Thyroid gland (tissue), 4 donors: Measurements from ENCODE around the gene ZNF493. TPM values are rescaled to one million over a fixed set of nuclear protein-coding genes. Genes with fewer than 3 reads are reported as not detected.

Experiments
- DNase-seq, 2 donors: peaks; one replicate each; pipeline ENCODE4 v3.0.0-alpha.2; 2019
- H3K27ac ChIP-seq, 3 donors: fragments of 200-600 bp; sonication (generic); 1 replicate in 2 of 3; 2 replicates in 1 of 3; pipeline ENCODE4 v1.5.1; 2016 to 2019; ENCODE audit warnings: mild to moderate bottlenecking in 1 of 3, moderate library complexity in 1 of 3
- H3K27me3 ChIP-seq: fragments of 200-600 bp; sonication (generic); one replicate; pipeline ENCODE4 v1.5.1; 2019
- H3K36me3 ChIP-seq, 2 donors: fragments of 200-600 bp; sonication (generic); one replicate each; pipeline ENCODE4 v1.5.1; 2016 to 2019
- H3K4me1 ChIP-seq, 2 donors: fragments of 200-600 bp; sonication (generic); one replicate each; pipeline ENCODE4 v1.5.1; 2017 to 2019
- H3K4me3 ChIP-seq, 3 donors: fragments of 200-600 bp; sonication (generic); replicated peaks in 1 of 3; 1 replicate in 2 of 3; 2 replicates in 1 of 3; pipeline ENCODE4 v1.5.1; 2016; ENCODE audit warnings: mild to moderate bottlenecking in 1 of 3
- H3K9me3 ChIP-seq: fragments of 200-600 bp; sonication (generic); one replicate; pipeline ENCODE4 v1.5.1; 2017
- CTCF ChIP-seq, 6 experiments: fragments of 200-600 bp in 3 of 6; fragments of 450-650 bp in 3 of 6; sonication (generic) in 3 of 6; IDR thresholded peaks; one replicate each; pipeline ENCODE4 v1.5.1; 2016 to 2019; ENCODE audit warnings: antibody characterized with exemption in 6 of 6, mild to moderate bottlenecking in 2 of 6, inconsistent platforms in 1 of 6, moderate library complexity in 1 of 6
- POLR2A ChIP-seq, 2 donors: fragments of 450-650 bp; IDR thresholded peaks; one replicate each; pipeline ENCODE4 v1.6.1; 2017; ENCODE audit warnings: antibody characterized with exemption in 2 of 2, mild to moderate bottlenecking in 2 of 2, moderate library complexity in 1 of 2
- WGBS, 2 donors: methylation state at CpG; one replicate each; pipeline ENCODE4 v1.1.5; 2017; 5-methylcytosine and 5-hydroxymethylcytosine counted together
- intact Hi-C: fragments of 100-400 bp; cut with DNase I; formaldehyde crosslinking; loops from one replicate; pipeline ENCODE4 v1.15.1; 2023
- total RNA-seq, 4 donors: library from RNA; depleted of rRNA; stranded (reverse); fragments of >200 nt; gene quantifications; one replicate each; pipeline ENCODE4 v1.2.3, GENCODE V29; 2016

The ZNF493 gene
- total RNA-seq, 4 donors from 2014 or later, result 65.7 to 92.3 (median 77.8) TPM

GRCh38 chr19:21472507-21472906 lies 75.6 kb downstream of the ZNF493 start:
- Histone ChIP-seq H3K4me1 (peaks cover 4 to 7% of the 10 kb centered on the region in 2 donors), H3K27me3 (no peaks in the 10 kb centered on the region), H3K9me3 (no peaks in the 10 kb centered on the region), H3K36me3 (no peaks in the 10 kb centered on the region), H3K27ac (no peak overlapping the region), H3K4me3 (no peak overlapping the region)
- intact Hi-C loops, result no loop called here
- TF ChIP-seq POLR2A (IDR thresholded peaks at IDR 0.05), result no peak
- TF ChIP-seq CTCF (IDR thresholded peaks at IDR 0.05), result peak in 2 of 6 experiments; percentile 16 to 26
- DNase-seq, result peak; percentile 49 to 67

DNA sequence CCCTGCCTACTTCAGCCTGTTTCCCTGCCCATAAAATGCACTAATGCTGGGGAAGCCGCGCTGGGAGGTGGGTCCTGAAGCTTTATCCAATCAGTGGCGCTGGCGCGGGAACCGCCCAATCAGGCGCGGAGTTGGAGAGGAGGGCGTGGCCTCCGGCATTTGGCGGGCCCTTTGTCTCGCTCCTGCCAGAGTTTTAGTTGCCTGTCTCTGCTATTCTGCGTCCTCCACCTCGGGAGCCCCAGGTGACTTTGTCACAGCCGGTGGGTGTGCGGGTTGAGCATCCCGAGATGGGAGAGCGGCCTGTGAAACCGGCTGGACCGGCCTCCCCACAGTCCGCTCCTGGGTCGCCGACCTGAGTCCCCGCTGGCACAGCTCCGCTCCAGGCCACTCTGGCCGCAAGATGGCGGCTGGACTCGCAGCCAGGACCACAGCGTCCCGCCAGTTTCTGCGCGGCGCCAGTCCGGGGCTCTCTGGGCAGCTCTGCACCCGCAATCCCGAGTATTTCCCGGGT lies 77.8 kb downstream of the ZNF493 start:
- WGBS, 2 donors, result 0 to 1% methylated on average over 11 to 32 of the region's 37 CpGs
- H3K27me3 ChIP-seq, result no peaks in the 10 kb centered on the region
- no peaks in the 10 kb centered on the region for H3K36me3 ChIP-seq
- H3K4me1 ChIP-seq, result peaks cover 4 to 7% of the 10 kb centered on the region in 2 donors
- DNase-seq, result peak; percentile 85 to 88
- TF ChIP-seq POLR2A (IDR thresholded peaks at IDR 0.05) (no peak), CTCF (IDR thresholded peaks at IDR 0.05) (no peak)
- peak overlapping the region in 1 of 3 donors; percentile 31 for H3K4me3 ChIP-seq
- intact Hi-C loops, result no loop called here
- no peaks in the 10 kb centered on the region for H3K9me3 ChIP-seq
- H3K27ac ChIP-seq, result no peak overlapping the region

Other genes starting within 250 kb of the ZNF493 start
- 10 to 100 TPM; 25.1 to 47.2 (median 32.1) TPM for gene ZNF708, start 67.7 kb upstream of the ZNF493 start, total RNA-seq
- 1 to 10 TPM; 3.1 to 8.6 (median 6.2) TPM for gene ZNF738, start 38.1 kb upstream of the ZNF493 start, total RNA-seq
- 10 to 100 TPM; 21.4 to 41.5 (median 36.6) TPM for gene ZNF429, start 108.5 kb downstream of the ZNF493 start, total RNA-seq